H1 (cell line): ENCODE measurements around the gene CFAP161. TPM values are rescaled to one million over a fixed set of nuclear protein-coding genes. Genes with fewer than 3 reads are reported as not detected.

Source experiments
- POU5F1 ChIP-seq: IDR thresholded peaks from 2 replicates; pipeline ENCODE4 v1.6.1; 2011; ENCODE audit warnings: low read depth, mild to moderate bottlenecking, low read length, moderate library complexity
- RAD21 ChIP-seq, 2 experiments: IDR thresholded peaks in 1 of 2; conservative IDR thresholded peaks in 1 of 2; 2 replicates each; pipeline ENCODE4 v1.6.1; 2011; ENCODE audit warnings: low read depth in 2 of 2, low read length in 2 of 2, improper control_type of control experiment in 1 of 2, inconsistent platforms in 1 of 2, mild to moderate bottlenecking in 1 of 2, moderate library complexity in 1 of 2
- SAP30 ChIP-seq: fragments of 300-600 bp; sonication (generic); IDR thresholded peaks from 2 replicates; pipeline ENCODE4 v1.7.1; 2012; ENCODE audit warnings: low read length, moderate library complexity, mild to moderate bottlenecking, inconsistent platforms; ENCODE audit not compliant: insufficient read depth, insufficient replicate concordance
- SIN3A ChIP-seq, 2 experiments: IDR thresholded peaks in 1 of 2; conservative IDR thresholded peaks in 1 of 2; 2 replicates each; pipeline ENCODE4 v1.6.1; 2011 to 2012; ENCODE audit warnings: low read length in 2 of 2, improper control_type of control experiment in 1 of 2, low read depth in 1 of 2, mild to moderate bottlenecking in 1 of 2
- polyA plus RNA-seq, 7 experiments: library from polyadenylated mRNA; depleted of rRNA in 3 of 7; stranded (reverse) in 5 of 7; unstranded in 2 of 7; fragments of >200 nt in 5 of 7; fragments of 200-250 nt in 2 of 7; gene quantifications; 1 replicate in 5 of 7; 2 replicates in 1 of 7; 4 replicates in 1 of 7; pipeline versions ENCODE4 v1.2.1 to v1.2.3, GENCODE V29; 2011 to 2013; ENCODE audit warnings: missing spikeins in 2 of 7, mixed read lengths in 2 of 7
- total RNA-seq: library from RNA; stranded (reverse); fragmentation: NEBNext Ultra II Directional; extraction: Animal tissue kit (Norgen Biotek cat#: 25700); gene quantifications from 2 replicates; pipeline ENCODE4 v1.2.1, GENCODE V29; 2021

The CFAP161 gene
- total and polyA plus RNA-seq, 2 of the 8 experiments (the other 6 are each of a cell fraction or from before 2014, with no cell fraction given): 0.05 TPM; not detected in 1

DNA sequence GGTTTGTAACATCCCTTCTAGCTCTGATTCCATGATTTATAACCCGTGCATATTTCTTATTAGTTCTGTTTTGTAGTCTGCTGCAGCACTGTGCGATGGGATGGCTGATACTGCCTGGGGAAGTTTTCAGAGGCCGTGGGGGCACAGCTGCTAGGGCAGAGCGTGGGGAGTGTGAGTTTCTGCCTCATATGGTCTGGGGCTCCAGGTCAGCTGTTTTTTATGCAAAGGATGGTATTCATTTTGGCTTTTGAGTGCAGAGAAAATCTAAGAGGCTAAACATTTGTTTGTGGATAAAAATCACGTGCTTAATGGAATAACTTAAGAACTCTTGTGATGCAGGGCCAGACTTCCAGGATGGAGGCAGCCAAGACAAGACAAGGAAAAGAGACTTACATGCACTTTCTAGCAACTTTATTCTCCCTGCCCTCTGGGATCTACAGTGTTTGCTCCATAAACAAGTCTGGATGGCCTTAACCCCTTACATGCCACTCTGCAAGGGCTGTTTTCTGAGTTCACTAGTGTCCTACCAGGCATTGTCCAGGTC lies 45.5 kb upstream of the CFAP161 start (continued):
- TF ChIP-seq SAP30 (no peak), POU5F1 (no peak), RAD21 (IDR thresholded peaks at IDR 0.05 in 1 of 2, conservative IDR thresholded peaks at IDR 0.05 in 1 of 2; ENCODE audit: low read depth in 2 of 2, low read length in 2 of 2) (no peak), SIN3A (conservative IDR thresholded peaks at IDR 0.05 in 1 of 2, IDR thresholded peaks at IDR 0.05 in 1 of 2; ENCODE audit: low read depth in 1 of 2, low read length in 2 of 2) (no peak)
